Lower lobe of right lung (tissue), 2 donors: ENCODE measurements around the gene SOX8. TPM values are rescaled to one million over a fixed set of nuclear protein-coding genes. Genes with fewer than 3 reads are reported as not detected.

Source experiments
- ATAC-seq, 2 donors: fragments of 200-7000 bp; cut with Tn5 transposase; one replicate each; pipeline ENCODE4 v1.9.1; 2020 to 2022; ENCODE audit warnings: mild to moderate bottlenecking in 2 of 2, moderate library complexity in 2 of 2
- DNase-seq: peaks from one replicate; pipeline ENCODE4 v3.0.0-alpha.2; 2020
- H3K27ac ChIP-seq: fragments of 200-600 bp; one replicate; pipeline ENCODE4 v1.8.0; 2022
- H3K27me3 ChIP-seq: fragments of 200-600 bp; one replicate; pipeline ENCODE4 v1.8.0; 2022; ENCODE audit warnings: low read depth
- H3K36me3 ChIP-seq: fragments of 200-600 bp; one replicate; pipeline ENCODE4 v1.8.0; 2022; ENCODE audit warnings: mild to moderate bottlenecking
- H3K4me1 ChIP-seq: fragments of 200-600 bp; one replicate; pipeline ENCODE4 v1.8.0; 2022
- H3K4me3 ChIP-seq: fragments of 200-600 bp; one replicate; pipeline ENCODE4 v1.8.0; 2022; ENCODE audit warnings: mild to moderate bottlenecking
- H3K9me3 ChIP-seq: fragments of 200-600 bp; one replicate; pipeline ENCODE4 v1.8.0; 2022
- CTCF ChIP-seq: fragments of 200-600 bp; IDR thresholded peaks from one replicate; pipeline ENCODE4 v1.8.0; 2022; ENCODE audit warnings: antibody characterized with exemption, mild to moderate bottlenecking
- intact Hi-C: fragments of 100-400 bp; cut with DNase I; formaldehyde crosslinking; loops from one replicate; pipeline ENCODE4 v1.11.0; 2022
- total RNA-seq: library from RNA; stranded (reverse); fragmentation: NEBNext Ultra II Directional; extraction: Animal tissue kit (Norgen Biotek cat#: 25700); gene quantifications from one replicate; pipeline ENCODE4 v1.2.1, GENCODE V29; 2021
- donor health status: DM: no; HTN: yes; CAD: no; lungs with severe emphysema.

Gene SOX8
- total RNA-seq, 1 donor from 2014 or later: 0.15 TPM

- DNase-seq (no peak), ATAC-seq (no peak)
- Histone ChIP-seq H3K27me3 (peaks cover 51% of the 10 kb centered on the region), H3K4me1 (peaks cover 14% of the 10 kb centered on the region), H3K9me3 (no peaks in the 10 kb centered on the region), H3K36me3 (no peaks in the 10 kb centered on the region), H3K27ac (no peak overlapping the region), H3K4me3 (peak overlapping the region; percentile 55)
- intact Hi-C loops: no loop called here
- TF ChIP-seq CTCF: no peak
Measured at GRCh38 chr16:979859-980594, 1.5 kb upstream of the SOX8 start.

- Histone ChIP-seq H3K27ac (no peak overlapping the region), H3K27me3 (peaks cover 51% of the 10 kb centered on the region), H3K4me3 (peak overlapping the region; percentile 55), H3K36me3 (no peaks in the 10 kb centered on the region), H3K4me1 (peaks cover 14% of the 10 kb centered on the region), H3K9me3 (no peaks in the 10 kb centered on the region)
- TF ChIP-seq CTCF: no peak
- DNase-seq (no peak), ATAC-seq (no peak)
- intact Hi-C loops: no loop called here
Measured at GRCh38 chr16:980595-980854, 1.0 kb upstream of the SOX8 start.

- Histone ChIP-seq H3K4me1 (peaks cover 14% of the 10 kb centered on the region), H3K9me3 (no peaks in the 10 kb centered on the region), H3K27me3 (peaks cover 55% of the 10 kb centered on the region), H3K4me3 (peak overlapping the region; percentile 55), H3K27ac (no peak overlapping the region), H3K36me3 (no peaks in the 10 kb centered on the region)
- no peak for ATAC-seq
- no peak for DNase-seq
- intact Hi-C loops: no loop called here
- no peak for TF ChIP-seq CTCF
Measured at GRCh38 chr16:982145-983043, 824 bp downstream of the SOX8 start.

- no peak for DNase-seq
- Histone ChIP-seq H3K4me3 (no peak overlapping the region), H3K27ac (no peak overlapping the region), H3K9me3 (no peaks in the 10 kb centered on the region), H3K4me1 (peaks cover 14% of the 10 kb centered on the region), H3K27me3 (peaks cover 55% of the 10 kb centered on the region), H3K36me3 (no peaks in the 10 kb centered on the region)
- ATAC-seq: no peak
- intact Hi-C loops: no loop called here
- no peak for TF ChIP-seq CTCF
Measured at GRCh38 chr16:983044-984030, 1.8 kb downstream of the SOX8 start.

GRCh38 chr16:984121-984694 lies 2.6 kb downstream of the SOX8 start:
- Histone ChIP-seq H3K4me3 (no peak overlapping the region), H3K4me1 (peaks cover 14% of the 10 kb centered on the region), H3K27ac (no peak overlapping the region), H3K9me3 (no peaks in the 10 kb centered on the region), H3K27me3 (peaks cover 47% of the 10 kb centered on the region), H3K36me3 (no peaks in the 10 kb centered on the region)
- intact Hi-C loops: no loop called here
- ATAC-seq: no peak
- no peak for DNase-seq
- TF ChIP-seq CTCF: no peak
